A673 (cell line): ENCODE results near the gene LY86.
"Not testable (repeated sequence)": the region's sequence is repeated elsewhere in the genome, so short reads cannot be mapped to it uniquely, and the experiment has no call there.

Source experiments
- EZH2 ChIP-seq: fragments of 200-600 bp; sonication (generic); IDR thresholded peaks from 2 replicates; pipeline ENCODE4 v1.6.1; 2017; ENCODE audit warnings: borderline replicate concordance, low read depth, mild to moderate bottlenecking, mixed read lengths, antibody characterized with exemption, low read length; ENCODE audit not compliant: poor library complexity, severe bottlenecking
- TF ChIP-seq, protein P1 (sequence below): fragments of 300-800, 200-600 bp; sonication (generic); conservative IDR thresholded peaks from 2 replicates; pipeline ENCODE4 v1.5.1; 2017; ENCODE audit warnings: low read depth, mild to moderate bottlenecking, antibody characterized with exemption, low read length, moderate library complexity, mixed read lengths

GRCh38 chr6:6613103-6613718 is 24.7 kb downstream of the LY86 start:
- TF ChIP-seq, protein P1, sequence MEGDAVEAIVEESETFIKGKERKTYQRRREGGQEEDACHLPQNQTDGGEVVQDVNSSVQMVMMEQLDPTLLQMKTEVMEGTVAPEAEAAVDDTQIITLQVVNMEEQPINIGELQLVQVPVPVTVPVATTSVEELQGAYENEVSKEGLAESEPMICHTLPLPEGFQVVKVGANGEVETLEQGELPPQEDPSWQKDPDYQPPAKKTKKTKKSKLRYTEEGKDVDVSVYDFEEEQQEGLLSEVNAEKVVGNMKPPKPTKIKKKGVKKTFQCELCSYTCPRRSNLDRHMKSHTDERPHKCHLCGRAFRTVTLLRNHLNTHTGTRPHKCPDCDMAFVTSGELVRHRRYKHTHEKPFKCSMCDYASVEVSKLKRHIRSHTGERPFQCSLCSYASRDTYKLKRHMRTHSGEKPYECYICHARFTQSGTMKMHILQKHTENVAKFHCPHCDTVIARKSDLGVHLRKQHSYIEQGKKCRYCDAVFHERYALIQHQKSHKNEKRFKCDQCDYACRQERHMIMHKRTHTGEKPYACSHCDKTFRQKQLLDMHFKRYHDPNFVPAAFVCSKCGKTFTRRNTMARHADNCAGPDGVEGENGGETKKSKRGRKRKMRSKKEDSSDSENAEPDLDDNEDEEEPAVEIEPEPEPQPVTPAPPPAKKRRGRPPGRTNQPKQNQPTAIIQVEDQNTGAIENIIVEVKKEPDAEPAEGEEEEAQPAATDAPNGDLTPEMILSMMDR = not testable (repeated sequence)
- not testable (repeated sequence) for TF ChIP-seq EZH2
